SK-N-SH treated with all-trans-retinoic acid at 6 μM for 48 hours (cell line): ENCODE results near the gene TCF12.

Experiments
- ATAC-seq: fragments of 200-7000 bp; cut with Tn5 transposase; 3 replicates; pipeline ENCODE4 v1.9.1; 2020; ENCODE audit warnings: mild to moderate bottlenecking, moderate library complexity
- BACH2 ChIP-seq: fragments of 250-450 bp; sonication (Bioruptor Pico); IDR thresholded peaks from 2 replicates; pipeline ENCODE4 v1.9.0; 2021; ENCODE audit warnings: mild to moderate bottlenecking, borderline replicate concordance
- CSDC2 ChIP-seq: fragments of 250-450 bp; sonication (Bioruptor Pico); IDR thresholded peaks from 2 replicates; pipeline ENCODE4 v1.5.0; 2020; ENCODE audit warnings: mild to moderate bottlenecking, moderate library complexity
- ESRRG ChIP-seq: fragments of 250-450 bp; sonication (Bioruptor Pico); IDR thresholded peaks from 2 replicates; pipeline ENCODE4 v1.6.1; 2021; ENCODE audit warnings: mild to moderate bottlenecking
- GLIS3 ChIP-seq: fragments of 250-450 bp; sonication (Bioruptor Pico); IDR thresholded peaks from 2 replicates; pipeline ENCODE4 v1.5.0; 2020; ENCODE audit warnings: mild to moderate bottlenecking, moderate library complexity
- ISL1 ChIP-seq: fragments of 250-450 bp; sonication (Bioruptor Pico); IDR thresholded peaks from 2 replicates; pipeline ENCODE4 v2.1.2; 2022; ENCODE audit warnings: mild to moderate bottlenecking, moderate library complexity
- RARB ChIP-seq: fragments of 250-450 bp; sonication (Bioruptor Pico); IDR thresholded peaks from 2 replicates; pipeline ENCODE4 v1.8.0; 2021; ENCODE audit warnings: mild to moderate bottlenecking, moderate library complexity
- SNAI2 ChIP-seq: fragments of 250-450 bp; sonication (Bioruptor Pico); IDR thresholded peaks from 2 replicates; pipeline ENCODE4 v1.5.0; 2020; ENCODE audit warnings: mild to moderate bottlenecking, moderate library complexity
- TCF4 ChIP-seq: fragments of 250-450 bp; sonication (Bioruptor Pico); IDR thresholded peaks from 2 replicates; pipeline ENCODE4 v1.8.0; 2021; ENCODE audit warnings: mild to moderate bottlenecking, moderate library complexity, borderline replicate concordance
- TOX ChIP-seq: fragments of 250-450 bp; sonication (Bioruptor Pico); IDR thresholded peaks from 2 replicates; pipeline ENCODE4 v1.8.0; 2021; ENCODE audit warnings: mild to moderate bottlenecking, moderate library complexity, borderline replicate concordance
- ZFP3 ChIP-seq: fragments of 250-450 bp; sonication (Bioruptor Pico); IDR thresholded peaks from 2 replicates; pipeline ENCODE4 v1.5.0; 2020; ENCODE audit warnings: mild to moderate bottlenecking, moderate library complexity
- ZNF565 ChIP-seq: fragments of 450-650 bp; formaldehyde crosslinking; conservative IDR thresholded peaks from 2 replicates; pipeline ENCODE4 v1.5.0; 2020; ENCODE audit warnings: low read depth, mild to moderate bottlenecking, moderate library complexity
- ZNF70 ChIP-seq: fragments of 450-650 bp; formaldehyde crosslinking; IDR thresholded peaks from 2 replicates; pipeline ENCODE4 v1.5.0; 2020; ENCODE audit warnings: mild to moderate bottlenecking, moderate library complexity
- ZNF8 ChIP-seq: fragments of 450-650 bp; formaldehyde crosslinking; IDR thresholded peaks from 2 replicates; pipeline ENCODE4 v1.5.0; 2020; ENCODE audit warnings: mild to moderate bottlenecking, moderate library complexity
- TF ChIP-seq, protein P1 (sequence below): fragments of 250-450 bp; sonication (Bioruptor Pico); IDR thresholded peaks from 2 replicates; pipeline ENCODE4 v1.5.1; 2020; ENCODE audit warnings: low read depth, mild to moderate bottlenecking, moderate library complexity
- TF ChIP-seq, protein P2 (sequence below): fragments of 250-450 bp; sonication (Bioruptor Pico); IDR thresholded peaks from 2 replicates; pipeline ENCODE4 v1.8.0; 2020; ENCODE audit warnings: mild to moderate bottlenecking, moderate library complexity, borderline replicate concordance
- TF ChIP-seq, protein P3 (sequence below): fragments of 250-450 bp; sonication (Bioruptor Pico); IDR thresholded peaks from 2 replicates; pipeline ENCODE4 v1.5.1; 2021; ENCODE audit warnings: mild to moderate bottlenecking, moderate library complexity
- TF ChIP-seq, protein P4 (sequence below): fragments of 250-450 bp; sonication (Bioruptor Pico); IDR thresholded peaks from 2 replicates; pipeline ENCODE4 v1.5.0; 2020; ENCODE audit warnings: mild to moderate bottlenecking, moderate library complexity

TCF12 gene

DNA sequence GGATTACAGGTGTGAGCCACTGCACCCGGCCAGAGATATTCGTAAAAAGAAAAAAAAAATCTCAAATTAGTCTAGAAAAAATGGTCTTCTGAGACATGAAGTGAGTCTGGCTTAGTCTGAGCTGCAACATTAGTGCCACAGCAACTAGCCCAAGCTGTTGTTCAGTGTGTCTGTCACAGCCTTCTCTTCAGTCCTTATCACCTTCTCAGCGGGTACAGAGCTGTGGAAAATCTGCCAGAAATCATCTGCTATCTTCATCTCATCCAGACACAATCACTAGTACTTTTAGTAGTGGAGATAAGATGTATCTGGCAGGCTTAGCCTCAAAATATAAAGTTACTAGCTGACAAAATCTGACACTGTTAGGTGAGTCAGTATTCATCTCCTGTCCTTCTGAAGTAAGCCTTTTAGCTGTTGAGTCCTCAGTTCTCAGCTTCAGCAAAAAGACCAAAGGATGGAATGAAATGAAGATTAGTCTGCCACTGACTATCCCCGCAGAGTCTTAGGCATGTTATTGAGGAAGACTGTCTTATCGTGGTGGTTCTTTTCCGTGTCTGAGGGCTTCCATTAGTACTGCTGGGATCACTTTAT lies 337.4 kb downstream of the TCF12 start (continued):
- TF ChIP-seq, protein P1, sequence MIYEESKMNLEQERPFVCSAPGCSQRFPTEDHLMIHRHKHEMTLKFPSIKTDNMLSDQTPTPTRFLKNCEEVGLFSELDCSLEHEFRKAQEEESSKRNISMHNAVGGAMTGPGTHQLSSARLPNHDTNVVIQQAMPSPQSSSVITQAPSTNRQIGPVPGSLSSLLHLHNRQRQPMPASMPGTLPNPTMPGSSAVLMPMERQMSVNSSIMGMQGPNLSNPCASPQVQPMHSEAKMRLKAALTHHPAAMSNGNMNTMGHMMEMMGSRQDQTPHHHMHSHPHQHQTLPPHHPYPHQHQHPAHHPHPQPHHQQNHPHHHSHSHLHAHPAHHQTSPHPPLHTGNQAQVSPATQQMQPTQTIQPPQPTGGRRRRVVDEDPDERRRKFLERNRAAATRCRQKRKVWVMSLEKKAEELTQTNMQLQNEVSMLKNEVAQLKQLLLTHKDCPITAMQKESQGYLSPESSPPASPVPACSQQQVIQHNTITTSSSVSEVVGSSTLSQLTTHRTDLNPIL (CRISPR knock-in tag): no peak
- TF ChIP-seq ZNF565: no peak
- TF ChIP-seq, protein P2, sequence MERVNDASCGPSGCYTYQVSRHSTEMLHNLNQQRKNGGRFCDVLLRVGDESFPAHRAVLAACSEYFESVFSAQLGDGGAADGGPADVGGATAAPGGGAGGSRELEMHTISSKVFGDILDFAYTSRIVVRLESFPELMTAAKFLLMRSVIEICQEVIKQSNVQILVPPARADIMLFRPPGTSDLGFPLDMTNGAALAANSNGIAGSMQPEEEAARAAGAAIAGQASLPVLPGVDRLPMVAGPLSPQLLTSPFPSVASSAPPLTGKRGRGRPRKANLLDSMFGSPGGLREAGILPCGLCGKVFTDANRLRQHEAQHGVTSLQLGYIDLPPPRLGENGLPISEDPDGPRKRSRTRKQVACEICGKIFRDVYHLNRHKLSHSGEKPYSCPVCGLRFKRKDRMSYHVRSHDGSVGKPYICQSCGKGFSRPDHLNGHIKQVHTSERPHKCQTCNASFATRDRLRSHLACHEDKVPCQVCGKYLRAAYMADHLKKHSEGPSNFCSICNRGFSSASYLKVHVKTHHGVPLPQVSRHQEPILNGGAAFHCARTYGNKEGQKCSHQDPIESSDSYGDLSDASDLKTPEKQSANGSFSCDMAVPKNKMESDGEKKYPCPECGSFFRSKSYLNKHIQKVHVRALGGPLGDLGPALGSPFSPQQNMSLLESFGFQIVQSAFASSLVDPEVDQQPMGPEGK: no peak
- TF ChIP-seq ZFP3 (CRISPR knock-in tag): no peak
- TF ChIP-seq, all 23 proteins: peak for 0

DNA sequence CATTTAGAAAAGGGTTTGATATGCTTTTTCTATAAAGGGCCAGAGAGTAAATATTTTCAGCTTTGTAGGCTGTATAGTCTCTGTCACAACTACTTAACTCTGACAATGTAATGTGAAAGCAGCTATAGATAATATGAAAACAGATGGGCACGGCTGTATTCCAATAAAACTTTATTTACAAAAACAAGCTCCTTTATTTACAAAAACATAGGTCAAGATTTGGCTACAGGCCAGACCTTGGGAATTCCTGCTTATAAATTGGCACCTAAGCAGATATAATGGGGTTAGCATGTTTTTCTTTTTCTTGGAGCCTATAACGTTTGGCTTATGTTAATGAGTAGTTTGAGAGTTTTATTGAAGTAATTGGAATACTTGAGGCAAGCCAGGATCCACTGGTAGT lies 338.5 kb downstream of the TCF12 start:
- TF ChIP-seq TOX: no peak
- no peak for TF ChIP-seq ZNF8 (CRISPR knock-in tag)
- TF ChIP-seq, protein P3, sequence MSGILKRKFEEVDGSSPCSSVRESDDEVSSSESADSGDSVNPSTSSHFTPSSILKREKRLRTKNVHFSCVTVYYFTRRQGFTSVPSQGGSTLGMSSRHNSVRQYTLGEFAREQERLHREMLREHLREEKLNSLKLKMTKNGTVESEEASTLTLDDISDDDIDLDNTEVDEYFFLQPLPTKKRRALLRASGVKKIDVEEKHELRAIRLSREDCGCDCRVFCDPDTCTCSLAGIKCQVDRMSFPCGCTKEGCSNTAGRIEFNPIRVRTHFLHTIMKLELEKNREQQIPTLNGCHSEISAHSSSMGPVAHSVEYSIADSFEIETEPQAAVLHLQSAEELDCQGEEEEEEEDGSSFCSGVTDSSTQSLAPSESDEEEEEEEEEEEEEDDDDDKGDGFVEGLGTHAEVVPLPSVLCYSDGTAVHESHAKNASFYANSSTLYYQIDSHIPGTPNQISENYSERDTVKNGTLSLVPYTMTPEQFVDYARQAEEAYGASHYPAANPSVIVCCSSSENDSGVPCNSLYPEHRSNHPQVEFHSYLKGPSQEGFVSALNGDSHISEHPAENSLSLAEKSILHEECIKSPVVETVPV (CRISPR knock-in tag): no peak
- no peak for TF ChIP-seq ZNF565
- no peak for ATAC-seq

DNA sequence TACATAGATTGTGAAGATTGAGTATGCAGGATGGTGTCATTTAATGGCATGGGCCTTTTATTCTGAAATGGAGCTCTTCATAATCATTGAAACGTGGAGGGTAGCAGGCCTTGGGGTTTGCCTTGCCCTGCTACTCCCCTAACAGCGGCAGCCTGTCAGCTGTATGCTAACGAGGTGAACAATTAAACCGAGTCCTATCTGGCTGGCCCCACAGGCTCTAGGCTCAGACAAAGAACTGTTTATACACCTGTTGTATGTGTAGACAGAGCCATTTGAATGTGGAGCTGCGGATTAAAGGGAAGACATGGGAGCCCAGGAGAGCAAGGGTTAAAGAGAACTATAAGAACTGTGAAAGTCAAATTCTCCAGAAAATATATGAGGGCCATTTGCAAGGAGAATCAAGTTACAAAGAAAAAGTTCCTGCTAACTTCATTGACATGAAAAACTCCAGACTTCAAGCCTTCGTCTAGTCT lies 341.2 kb downstream of the TCF12 start:
- TF ChIP-seq TOX (no peak), GLIS3 (CRISPR knock-in tag) (no peak), TCF4 (CRISPR knock-in tag) (no peak), ZNF70 (no peak), CSDC2 (CRISPR knock-in tag) (no peak), RARB (CRISPR knock-in tag) (no peak), ISL1 (CRISPR knock-in tag) (no peak; the same call in 1 of the 2 replicates), ESRRG (CRISPR knock-in tag) (no peak), ZNF565 (no peak)
- TF ChIP-seq, protein P4, sequence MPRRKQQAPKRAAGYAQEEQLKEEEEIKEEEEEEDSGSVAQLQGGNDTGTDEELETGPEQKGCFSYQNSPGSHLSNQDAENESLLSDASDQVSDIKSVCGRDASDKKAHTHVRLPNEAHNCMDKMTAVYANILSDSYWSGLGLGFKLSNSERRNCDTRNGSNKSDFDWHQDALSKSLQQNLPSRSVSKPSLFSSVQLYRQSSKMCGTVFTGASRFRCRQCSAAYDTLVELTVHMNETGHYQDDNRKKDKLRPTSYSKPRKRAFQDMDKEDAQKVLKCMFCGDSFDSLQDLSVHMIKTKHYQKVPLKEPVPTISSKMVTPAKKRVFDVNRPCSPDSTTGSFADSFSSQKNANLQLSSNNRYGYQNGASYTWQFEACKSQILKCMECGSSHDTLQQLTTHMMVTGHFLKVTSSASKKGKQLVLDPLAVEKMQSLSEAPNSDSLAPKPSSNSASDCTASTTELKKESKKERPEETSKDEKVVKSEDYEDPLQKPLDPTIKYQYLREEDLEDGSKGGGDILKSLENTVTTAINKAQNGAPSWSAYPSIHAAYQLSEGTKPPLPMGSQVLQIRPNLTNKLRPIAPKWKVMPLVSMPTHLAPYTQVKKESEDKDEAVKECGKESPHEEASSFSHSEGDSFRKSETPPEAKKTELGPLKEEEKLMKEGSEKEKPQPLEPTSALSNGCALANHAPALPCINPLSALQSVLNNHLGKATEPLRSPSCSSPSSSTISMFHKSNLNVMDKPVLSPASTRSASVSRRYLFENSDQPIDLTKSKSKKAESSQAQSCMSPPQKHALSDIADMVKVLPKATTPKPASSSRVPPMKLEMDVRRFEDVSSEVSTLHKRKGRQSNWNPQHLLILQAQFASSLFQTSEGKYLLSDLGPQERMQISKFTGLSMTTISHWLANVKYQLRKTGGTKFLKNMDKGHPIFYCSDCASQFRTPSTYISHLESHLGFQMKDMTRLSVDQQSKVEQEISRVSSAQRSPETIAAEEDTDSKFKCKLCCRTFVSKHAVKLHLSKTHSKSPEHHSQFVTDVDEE (CRISPR knock-in tag): no peak
- TF ChIP-seq, protein P1 (CRISPR knock-in tag): no peak
- TF ChIP-seq, protein P3 (CRISPR knock-in tag): no peak
- TF ChIP-seq, all 23 proteins: peak for 0
- peak; percentile 66 for ATAC-seq

DNA sequence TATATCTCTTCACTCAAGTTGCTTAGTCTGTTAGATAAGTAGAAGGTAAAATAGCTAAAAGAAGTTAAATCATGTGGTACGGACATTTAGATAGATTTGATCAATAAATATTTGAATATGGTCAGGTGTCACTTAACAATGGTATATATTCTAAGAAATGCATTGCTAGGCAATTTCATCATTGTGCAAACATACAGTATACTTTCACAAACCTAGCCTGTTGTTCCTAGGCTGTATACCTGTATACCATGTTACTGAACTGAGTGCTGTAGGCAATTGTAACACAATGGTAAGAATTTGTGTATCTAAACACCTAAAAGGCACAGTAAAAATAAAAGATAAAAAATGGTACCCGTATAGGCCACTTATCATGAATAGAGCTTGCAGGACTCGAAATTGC lies 345.1 kb downstream of the TCF12 start:
- TF ChIP-seq SNAI2 (CRISPR knock-in tag) (no peak), ZNF70 (no peak), RARB (CRISPR knock-in tag) (no peak), TCF4 (CRISPR knock-in tag) (no peak), ISL1 (CRISPR knock-in tag) (no peak), BACH2 (CRISPR knock-in tag) (no peak)
- ATAC-seq: no peak
